GM13977 (cell line): ENCODE results near the gene CCND1.
A peak's percentile ranks its signal among the peaks of the same experiment; 100 is the strongest.

Source experiments
- DNase-seq: peaks from one replicate; pipeline ENCODE4 v3.0.0; 2012; ENCODE audit warnings: low spot score
- CTCF ChIP-seq: IDR thresholded peaks from 2 replicates; pipeline ENCODE4 v1.5.1; 2012; ENCODE audit warnings: mild to moderate bottlenecking, control low read depth; ENCODE audit not compliant: insufficient read depth; ENCODE audit errors: extremely low read depth, missing control alignments
- in situ Hi-C: fragments of 300-500 bp; cut with MboI; formaldehyde crosslinking; loops from one replicate; pipeline ENCODE4 v1.12.0; 2022; ENCODE audit warnings: low sequenced_read_pairs, low pct_unique_long_range_greater_than_20kb, mixed read lengths, inconsistent platforms; ENCODE audit not compliant: unreplicated experiment

CCND1 gene

GRCh38 chr11:69699213-69699612 is 58.3 kb downstream of the CCND1 start:
- no peak for TF ChIP-seq CTCF
- in situ Hi-C loops = loop anchor here (25.0 kb wide), 1 partner anchor 488 kb away; no protein-coding TSS in a partner anchor
- no peak for DNase-seq

- no peak for DNase-seq
- TF ChIP-seq CTCF = no peak
- in situ Hi-C loops = no loop called here
Observed at GRCh38 chr11:69700278-69701140, 59.6 kb downstream of the CCND1 start.

DNA sequence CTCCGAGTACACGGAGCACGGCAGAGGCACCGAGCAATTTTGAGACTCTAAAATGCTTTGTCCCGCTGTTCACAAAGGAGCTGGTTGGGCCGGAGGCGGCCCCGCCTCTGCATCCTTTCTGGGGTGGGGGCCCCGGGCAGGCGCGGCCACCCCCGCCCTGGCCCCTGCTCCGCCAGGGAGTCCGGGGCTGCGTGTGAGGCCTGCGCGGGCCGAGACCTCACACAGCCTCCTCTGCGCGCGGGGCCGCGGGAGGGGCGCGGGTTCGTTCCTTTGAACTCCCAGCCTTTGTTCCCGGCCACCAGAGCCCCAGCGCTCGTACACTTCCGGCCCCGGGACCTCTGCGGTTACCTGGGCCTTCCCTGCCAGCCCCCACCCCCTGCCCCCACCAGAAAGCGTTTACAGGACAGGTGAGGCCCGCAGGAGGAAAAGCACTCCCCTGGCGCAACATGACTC is 61.3 kb downstream of the CCND1 start:
- DNase-seq = no peak
- no peak for TF ChIP-seq CTCF
- in situ Hi-C loops = no loop called here

- peak; percentile 50 for DNase-seq
- in situ Hi-C loops = no loop called here
- TF ChIP-seq CTCF = no peak
Observed at GRCh38 chr11:69702769-69703452, 62.0 kb downstream of the CCND1 start.

GRCh38 chr11:69703453-69703767 is 62.5 kb downstream of the CCND1 start:
- no peak for TF ChIP-seq CTCF
- in situ Hi-C loops = no loop called here

More at GRCh38 chr11:69703453-69703767, 62.5 kb downstream of the CCND1 start:
- DNase-seq = no peak
